ENCODE measurements around the gene VAT1. TPM values are rescaled to one million over a fixed set of nuclear protein-coding genes. Genes with fewer than 3 reads are reported as not detected.
A peak's percentile ranks its signal among the peaks of the same experiment; 100 is the strongest.

VAT1 gene
- total and polyA plus RNA-seq, 9 of the 15 experiments (the other 6 are each of a cell fraction or from before 2014, with no cell fraction given), result 29.4 to 153 (median 66.7) TPM

DNA sequence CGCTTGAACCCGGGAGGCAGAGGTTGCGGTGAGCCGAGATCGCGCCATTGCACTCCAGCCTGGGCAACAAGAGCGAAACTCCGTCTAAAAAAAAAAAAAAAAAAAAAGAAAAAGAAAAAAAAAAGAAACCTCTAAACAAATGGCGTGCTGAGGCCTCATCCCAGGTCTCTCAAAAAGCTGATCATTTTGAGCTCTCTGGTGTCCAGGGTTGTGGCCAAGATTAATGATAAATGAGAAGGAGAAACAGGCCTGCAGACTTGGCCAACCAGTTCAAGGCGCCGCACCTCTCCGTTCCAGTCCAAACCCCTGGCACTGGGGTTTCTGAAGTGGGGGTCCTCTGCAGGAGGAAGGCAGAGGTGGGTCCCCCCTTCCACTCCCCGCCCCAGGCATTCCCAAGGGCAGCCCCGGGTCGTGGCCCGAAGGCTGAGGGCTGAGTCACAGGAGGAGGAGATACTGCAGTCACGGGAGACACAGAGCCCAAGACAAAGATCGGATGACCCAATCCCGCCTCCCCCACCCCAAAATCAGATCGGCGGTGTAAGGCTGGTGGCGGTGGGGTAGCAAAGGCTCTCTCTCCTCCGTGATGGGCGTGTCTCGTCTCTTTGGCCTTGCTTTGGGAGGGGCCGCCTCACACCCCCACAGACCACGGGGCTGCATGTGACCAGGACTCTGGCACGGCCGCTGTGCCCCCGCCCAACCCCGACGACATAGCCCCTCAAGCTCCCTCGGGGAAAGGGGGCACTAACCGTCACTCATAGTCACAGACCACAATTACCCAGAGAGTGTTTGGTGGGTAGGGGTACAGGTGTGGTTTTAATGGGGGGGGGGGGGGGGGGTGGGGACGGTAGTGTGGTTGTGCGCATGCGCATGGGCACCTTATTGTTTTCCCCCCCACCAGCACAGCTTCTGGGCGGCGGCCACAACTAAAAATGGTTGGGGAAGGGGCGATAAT is 1.1 kb downstream of the VAT1 start (continued):
- TF ChIP-seq, protein P1, sequence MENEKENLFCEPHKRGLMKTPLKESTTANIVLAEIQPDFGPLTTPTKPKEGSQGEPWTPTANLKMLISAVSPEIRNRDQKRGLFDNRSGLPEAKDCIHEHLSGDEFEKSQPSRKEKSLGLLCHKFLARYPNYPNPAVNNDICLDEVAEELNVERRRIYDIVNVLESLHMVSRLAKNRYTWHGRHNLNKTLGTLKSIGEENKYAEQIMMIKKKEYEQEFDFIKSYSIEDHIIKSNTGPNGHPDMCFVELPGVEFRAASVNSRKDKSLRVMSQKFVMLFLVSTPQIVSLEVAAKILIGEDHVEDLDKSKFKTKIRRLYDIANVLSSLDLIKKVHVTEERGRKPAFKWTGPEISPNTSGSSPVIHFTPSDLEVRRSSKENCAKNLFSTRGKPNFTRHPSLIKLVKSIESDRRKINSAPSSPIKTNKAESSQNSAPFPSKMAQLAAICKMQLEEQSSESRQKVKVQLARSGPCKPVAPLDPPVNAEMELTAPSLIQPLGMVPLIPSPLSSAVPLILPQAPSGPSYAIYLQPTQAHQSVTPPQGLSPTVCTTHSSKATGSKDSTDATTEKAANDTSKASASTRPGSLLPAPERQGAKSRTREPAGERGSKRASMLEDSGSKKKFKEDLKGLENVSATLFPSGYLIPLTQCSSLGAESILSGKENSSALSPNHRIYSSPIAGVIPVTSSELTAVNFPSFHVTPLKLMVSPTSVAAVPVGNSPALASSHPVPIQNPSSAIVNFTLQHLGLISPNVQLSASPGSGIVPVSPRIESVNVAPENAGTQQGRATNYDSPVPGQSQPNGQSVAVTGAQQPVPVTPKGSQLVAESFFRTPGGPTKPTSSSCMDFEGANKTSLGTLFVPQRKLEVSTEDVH (IDR thresholded peaks at IDR 0.05; ENCODE audit: low read depth, partially characterized antibody), result no peak
- TF ChIP-seq NR2F6 (CRISPR knock-in tag; IDR thresholded peaks at IDR 0.05), result no peak
- TF ChIP-seq, protein P2, sequence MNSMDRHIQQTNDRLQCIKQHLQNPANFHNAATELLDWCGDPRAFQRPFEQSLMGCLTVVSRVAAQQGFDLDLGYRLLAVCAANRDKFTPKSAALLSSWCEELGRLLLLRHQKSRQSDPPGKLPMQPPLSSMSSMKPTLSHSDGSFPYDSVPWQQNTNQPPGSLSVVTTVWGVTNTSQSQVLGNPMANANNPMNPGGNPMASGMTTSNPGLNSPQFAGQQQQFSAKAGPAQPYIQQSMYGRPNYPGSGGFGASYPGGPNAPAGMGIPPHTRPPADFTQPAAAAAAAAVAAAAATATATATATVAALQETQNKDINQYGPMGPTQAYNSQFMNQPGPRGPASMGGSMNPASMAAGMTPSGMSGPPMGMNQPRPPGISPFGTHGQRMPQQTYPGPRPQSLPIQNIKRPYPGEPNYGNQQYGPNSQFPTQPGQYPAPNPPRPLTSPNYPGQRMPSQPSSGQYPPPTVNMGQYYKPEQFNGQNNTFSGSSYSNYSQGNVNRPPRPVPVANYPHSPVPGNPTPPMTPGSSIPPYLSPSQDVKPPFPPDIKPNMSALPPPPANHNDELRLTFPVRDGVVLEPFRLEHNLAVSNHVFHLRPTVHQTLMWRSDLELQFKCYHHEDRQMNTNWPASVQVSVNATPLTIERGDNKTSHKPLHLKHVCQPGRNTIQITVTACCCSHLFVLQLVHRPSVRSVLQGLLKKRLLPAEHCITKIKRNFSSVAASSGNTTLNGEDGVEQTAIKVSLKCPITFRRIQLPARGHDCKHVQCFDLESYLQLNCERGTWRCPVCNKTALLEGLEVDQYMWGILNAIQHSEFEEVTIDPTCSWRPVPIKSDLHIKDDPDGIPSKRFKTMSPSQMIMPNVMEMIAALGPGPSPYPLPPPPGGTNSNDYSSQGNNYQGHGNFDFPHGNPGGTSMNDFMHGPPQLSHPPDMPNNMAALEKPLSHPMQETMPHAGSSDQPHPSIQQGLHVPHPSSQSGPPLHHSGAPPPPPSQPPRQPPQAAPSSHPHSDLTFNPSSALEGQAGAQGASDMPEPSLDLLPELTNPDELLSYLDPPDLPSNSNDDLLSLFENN (IDR thresholded peaks at IDR 0.05; ENCODE audit: low read depth in 2 of 2, low read length in 2 of 2), result no peak; a peak in 1 of 4 replicates
- TF ChIP-seq FOXA3 (CRISPR knock-in tag; conservative IDR thresholded peaks at IDR 0.05 in 1 of 2, IDR thresholded peaks at IDR 0.05 in 1 of 2), result no peak
- TF ChIP-seq, protein P3, sequence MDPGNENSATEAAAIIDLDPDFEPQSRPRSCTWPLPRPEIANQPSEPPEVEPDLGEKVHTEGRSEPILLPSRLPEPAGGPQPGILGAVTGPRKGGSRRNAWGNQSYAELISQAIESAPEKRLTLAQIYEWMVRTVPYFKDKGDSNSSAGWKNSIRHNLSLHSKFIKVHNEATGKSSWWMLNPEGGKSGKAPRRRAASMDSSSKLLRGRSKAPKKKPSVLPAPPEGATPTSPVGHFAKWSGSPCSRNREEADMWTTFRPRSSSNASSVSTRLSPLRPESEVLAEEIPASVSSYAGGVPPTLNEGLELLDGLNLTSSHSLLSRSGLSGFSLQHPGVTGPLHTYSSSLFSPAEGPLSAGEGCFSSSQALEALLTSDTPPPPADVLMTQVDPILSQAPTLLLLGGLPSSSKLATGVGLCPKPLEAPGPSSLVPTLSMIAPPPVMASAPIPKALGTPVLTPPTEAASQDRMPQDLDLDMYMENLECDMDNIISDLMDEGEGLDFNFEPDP (CRISPR knock-in tag; IDR thresholded peaks at IDR 0.05), result no peak
- no peak for TF ChIP-seq MCM7 (IDR thresholded peaks at IDR 0.05)
- no peak for TF ChIP-seq ILK (tag; IDR thresholded peaks at IDR 0.05; ENCODE audit: borderline replicate concordance, low read depth)
- TF ChIP-seq, protein P4, sequence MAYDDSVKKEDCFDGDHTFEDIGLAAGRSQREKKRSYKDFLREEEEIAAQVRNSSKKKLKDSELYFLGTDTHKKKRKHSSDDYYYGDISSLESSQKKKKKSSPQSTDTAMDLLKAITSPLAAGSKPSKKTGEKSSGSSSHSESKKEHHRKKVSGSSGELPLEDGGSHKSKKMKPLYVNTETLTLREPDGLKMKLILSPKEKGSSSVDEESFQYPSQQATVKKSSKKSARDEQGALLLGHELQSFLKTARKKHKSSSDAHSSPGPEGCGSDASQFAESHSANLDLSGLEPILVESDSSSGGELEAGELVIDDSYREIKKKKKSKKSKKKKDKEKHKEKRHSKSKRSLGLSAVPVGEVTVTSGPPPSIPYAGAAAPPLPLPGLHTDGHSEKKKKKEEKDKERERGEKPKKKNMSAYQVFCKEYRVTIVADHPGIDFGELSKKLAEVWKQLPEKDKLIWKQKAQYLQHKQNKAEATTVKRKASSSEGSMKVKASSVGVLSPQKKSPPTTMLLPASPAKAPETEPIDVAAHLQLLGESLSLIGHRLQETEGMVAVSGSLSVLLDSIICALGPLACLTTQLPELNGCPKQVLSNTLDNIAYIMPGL (CRISPR knock-in tag; IDR thresholded peaks at IDR 0.05), result no peak
- TF ChIP-seq TCF3 (CRISPR knock-in tag; IDR thresholded peaks at IDR 0.05), result no peak
- TF ChIP-seq DACH1 (IDR thresholded peaks at IDR 0.05; ENCODE audit: partially characterized antibody), result peak; percentile 38
- TF ChIP-seq ZNF121 (CRISPR knock-in tag; conservative IDR thresholded peaks at IDR 0.05), result no peak
- no peak for TF ChIP-seq POLR3A (IDR thresholded peaks at IDR 0.05; ENCODE audit: borderline replicate concordance, extremely low read depth, insufficient read depth, insufficient read length)
- TF ChIP-seq, protein P5, sequence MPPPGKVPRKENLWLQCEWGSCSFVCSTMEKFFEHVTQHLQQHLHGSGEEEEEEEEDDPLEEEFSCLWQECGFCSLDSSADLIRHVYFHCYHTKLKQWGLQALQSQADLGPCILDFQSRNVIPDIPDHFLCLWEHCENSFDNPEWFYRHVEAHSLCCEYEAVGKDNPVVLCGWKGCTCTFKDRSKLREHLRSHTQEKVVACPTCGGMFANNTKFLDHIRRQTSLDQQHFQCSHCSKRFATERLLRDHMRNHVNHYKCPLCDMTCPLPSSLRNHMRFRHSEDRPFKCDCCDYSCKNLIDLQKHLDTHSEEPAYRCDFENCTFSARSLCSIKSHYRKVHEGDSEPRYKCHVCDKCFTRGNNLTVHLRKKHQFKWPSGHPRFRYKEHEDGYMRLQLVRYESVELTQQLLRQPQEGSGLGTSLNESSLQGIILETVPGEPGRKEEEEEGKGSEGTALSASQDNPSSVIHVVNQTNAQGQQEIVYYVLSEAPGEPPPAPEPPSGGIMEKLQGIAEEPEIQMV (tag; conservative IDR thresholded peaks at IDR 0.05; ENCODE audit: low read depth), result no peak
- peak; percentile 10 for TF ChIP-seq FOS (IDR thresholded peaks at IDR 0.05; ENCODE audit: extremely low read depth, insufficient read length)

Data from K562 (cell line).